Adrenal gland (tissue), 12 donors: Measurements from ENCODE around the gene SYNE2. TPM values are rescaled to one million over a fixed set of nuclear protein-coding genes. Genes with fewer than 3 reads are reported as not detected.
A peak's percentile ranks its signal among the peaks of the same experiment; 100 is the strongest.

ENCODE experiments used
- DNase-seq, 7 donors: peaks; one replicate each; pipeline ENCODE4 v3.0.0-alpha.2; 2019 to 2020
- H3K27ac ChIP-seq, 5 donors: fragments of 200-600 bp; sonication (generic) in 4 of 5; 1 replicate in 3 of 5; 2 replicates in 2 of 5; pipeline versions ENCODE4 v1.5.1 to v1.8.0; 2016 to 2020; ENCODE audit warnings: mild to moderate bottlenecking in 1 of 5
- H3K27me3 ChIP-seq: fragments of 200-600 bp; 2 replicates; pipeline ENCODE4 v1.8.0; 2021
- H3K36me3 ChIP-seq, 2 donors: fragments of 200-600 bp; replicated peaks in 1 of 2; 1 replicate in 1 of 2; 2 replicates in 1 of 2; pipeline versions ENCODE4 v1.5.1 to v1.8.0; 2018 to 2022
- H3K4me1 ChIP-seq, 2 donors: fragments of 200-600 bp; replicated peaks in 1 of 2; 1 replicate in 1 of 2; 2 replicates in 1 of 2; pipeline versions ENCODE4 v1.5.1 to v1.8.0; 2018 to 2021
- H3K4me3 ChIP-seq, 4 donors: fragments of 200-600 bp; sonication (generic) in 3 of 4; one replicate each; pipeline ENCODE4 v1.5.1; 2016 to 2018
- H3K9me3 ChIP-seq, 3 donors: fragments of 200-600 bp; sonication (generic) in 1 of 3; replicated peaks in 1 of 3; 1 replicate in 2 of 3; 2 replicates in 1 of 3; pipeline versions ENCODE4 v1.5.1 to v1.8.0; 2016 to 2021
- CTCF ChIP-seq, 6 experiments: fragments of 450-650 bp in 4 of 6; fragments of 200-600 bp in 2 of 6; sonication (generic) in 1 of 6; IDR thresholded peaks; 1 replicate in 5 of 6; 2 replicates in 1 of 6; pipeline versions ENCODE4 v1.5.1 to v1.8.0; 2016 to 2021; ENCODE audit warnings: antibody characterized with exemption in 6 of 6, mild to moderate bottlenecking in 2 of 6, moderate library complexity in 1 of 6
- POLR2A ChIP-seq, 2 donors: fragments of 450-650 bp; IDR thresholded peaks; one replicate each; pipeline ENCODE4 v1.6.1; 2017; ENCODE audit warnings: antibody characterized with exemption in 2 of 2, mild to moderate bottlenecking in 2 of 2, moderate library complexity in 1 of 2
- WGBS, 4 donors: extraction: QIAGEN DNeasy Blood & Tissue Kit in 2 of 4; methylation state at CpG; one replicate each; pipeline versions ENCODE4 v1.1.5 to v1.1.7; 2013 to 2017; 5-methylcytosine and 5-hydroxymethylcytosine counted together
- intact Hi-C, 2 donors: fragments of 100-400 bp; cut with DNase I; formaldehyde crosslinking; loops; one replicate each; pipeline versions ENCODE4 v1.14.1 to v1.15.0; 2022 to 2023
- polyA plus RNA-seq, 3 donors: library from polyadenylated mRNA; stranded (reverse); fragments of 200-250 nt in 2 of 3; fragments of 350-450 nt in 1 of 3; fragmentation: Illumina TruSeq in 1 of 3; extraction: RNeasy Lipid Tissue Mini Kit (QIAGEN cat#74804) in 1 of 3; gene quantifications; one replicate each; pipeline ENCODE4 v1.2.3, GENCODE V29; 2013 to 2014
- total RNA-seq, 9 donors: library from RNA; depleted of rRNA in 4 of 9; stranded (reverse); fragments of >200 nt in 4 of 9; fragments of 120-200 nt in 1 of 9; fragmentation: NEBNext Ultra II Directional in 1 of 9; extraction: Animal tissue kit (Norgen Biotek cat#: 25700) in 1 of 9; gene quantifications; one replicate each; pipeline versions ENCODE4 v1.1.0 to v1.2.4, GENCODE V29; 2013 to 2023
- donor health status: healthy with polysubstance abuse.
- donor health status: Bipolar disorder and iron deficiency.
- donor health status: DM: yes; HTN: yes; CAD: no.
- donor health status: DM: no; HTN: no; CAD: no.
- donor health status: DM: no; HTN: no; CAD: no.
- donor health status: DM: yes; HTN: yes; CAD: no.

The SYNE2 gene
- total and polyA plus RNA-seq, 12 donors: 21.4 to 140 (median 56.1) TPM

DNA sequence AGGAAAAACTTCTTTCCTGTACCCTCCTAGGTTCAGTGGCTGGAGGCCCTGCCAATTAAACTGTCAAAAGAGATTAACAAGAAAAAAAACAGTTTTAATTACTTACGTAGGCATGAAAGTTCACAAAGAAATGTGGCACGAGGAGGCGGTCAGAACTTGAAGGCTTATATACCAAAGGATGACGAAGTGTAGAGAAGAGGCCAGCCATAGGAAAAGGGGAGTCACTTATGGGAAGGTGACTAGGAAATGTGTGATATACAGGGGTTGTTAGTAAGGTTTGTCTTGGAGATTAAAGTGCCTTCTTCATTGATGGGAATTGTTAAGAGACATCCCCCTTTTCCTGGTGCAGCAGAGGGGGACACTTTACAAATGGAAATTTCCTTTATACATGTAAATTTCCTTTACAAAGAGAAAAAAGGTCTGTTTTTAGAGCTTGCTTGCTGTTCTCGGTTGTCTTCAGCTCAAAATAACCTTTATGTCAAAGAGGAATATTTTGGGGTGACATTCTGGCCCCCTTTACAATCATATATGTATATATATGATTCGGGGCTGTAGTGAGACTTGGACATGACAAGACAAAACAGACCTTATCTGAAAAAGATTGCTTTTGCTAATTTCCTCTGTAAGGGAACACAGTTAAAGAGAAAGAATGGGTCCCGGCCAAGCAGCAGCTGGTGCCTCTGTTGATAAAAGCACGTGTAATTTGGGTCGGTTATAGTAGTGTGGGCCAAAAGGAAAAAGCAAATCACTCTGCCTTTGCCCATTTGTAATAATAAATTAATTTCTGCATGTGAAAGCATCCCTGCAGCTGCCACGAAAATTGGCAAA is 38.6 kb downstream of the SYNE2 start:
- Histone ChIP-seq H3K27ac (peak overlapping the region in 2 of 5 donors; percentile 17 to 33), H3K4me1 (peaks cover 0 to 30% of the 10 kb centered on the region in 2 donors), H3K27me3 (no peaks in the 10 kb centered on the region), H3K36me3 (no peaks in the 10 kb centered on the region), H3K9me3 (no peaks in the 10 kb centered on the region), H3K4me3 (no peak overlapping the region)
- WGBS, 4 donors: 52 to 70% (median 63%) methylated on average over 10 of the region's 10 CpGs
- intact Hi-C loops: no loop called here
- no peak for DNase-seq
- TF ChIP-seq POLR2A (IDR thresholded peaks at IDR 0.05) (no peak), CTCF (IDR thresholded peaks at IDR 0.05) (no peak)

DNA sequence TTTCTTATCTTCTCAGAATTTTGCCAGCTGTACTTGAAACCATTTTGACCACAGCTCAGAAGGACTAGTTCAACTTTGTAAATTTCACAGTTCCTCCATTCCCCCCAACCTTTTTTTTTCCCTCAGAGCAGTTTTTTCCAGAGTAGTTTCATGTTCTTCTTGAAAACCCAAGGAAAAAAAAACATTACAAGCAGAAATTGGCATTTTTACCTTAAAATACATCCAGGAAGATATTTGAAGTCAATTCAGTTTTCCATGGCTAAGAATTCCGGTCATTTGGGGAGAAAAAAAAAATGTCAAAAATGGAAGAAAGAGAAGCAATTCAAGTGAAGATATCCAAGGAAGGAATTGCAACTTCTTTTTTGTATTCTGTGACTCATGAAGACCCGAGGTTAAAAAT is 39.5 kb downstream of the SYNE2 start:
- H3K36me3 ChIP-seq: no peaks in the 10 kb centered on the region
- no peaks in the 10 kb centered on the region for H3K9me3 ChIP-seq
- DNase-seq: no peak
- peaks cover 0 to 39% of the 10 kb centered on the region in 2 donors for H3K4me1 ChIP-seq
- no peak overlapping the region for H3K4me3 ChIP-seq
- intact Hi-C loops: no loop called here
- no peaks in the 10 kb centered on the region for H3K27me3 ChIP-seq
- TF ChIP-seq POLR2A (IDR thresholded peaks at IDR 0.05) (no peak), CTCF (IDR thresholded peaks at IDR 0.05) (no peak)
- WGBS, 4 donors: 44 to 50% (median 46%) methylated on average over 2 of the region's 2 CpGs
- no peak overlapping the region for H3K27ac ChIP-seq

DNA sequence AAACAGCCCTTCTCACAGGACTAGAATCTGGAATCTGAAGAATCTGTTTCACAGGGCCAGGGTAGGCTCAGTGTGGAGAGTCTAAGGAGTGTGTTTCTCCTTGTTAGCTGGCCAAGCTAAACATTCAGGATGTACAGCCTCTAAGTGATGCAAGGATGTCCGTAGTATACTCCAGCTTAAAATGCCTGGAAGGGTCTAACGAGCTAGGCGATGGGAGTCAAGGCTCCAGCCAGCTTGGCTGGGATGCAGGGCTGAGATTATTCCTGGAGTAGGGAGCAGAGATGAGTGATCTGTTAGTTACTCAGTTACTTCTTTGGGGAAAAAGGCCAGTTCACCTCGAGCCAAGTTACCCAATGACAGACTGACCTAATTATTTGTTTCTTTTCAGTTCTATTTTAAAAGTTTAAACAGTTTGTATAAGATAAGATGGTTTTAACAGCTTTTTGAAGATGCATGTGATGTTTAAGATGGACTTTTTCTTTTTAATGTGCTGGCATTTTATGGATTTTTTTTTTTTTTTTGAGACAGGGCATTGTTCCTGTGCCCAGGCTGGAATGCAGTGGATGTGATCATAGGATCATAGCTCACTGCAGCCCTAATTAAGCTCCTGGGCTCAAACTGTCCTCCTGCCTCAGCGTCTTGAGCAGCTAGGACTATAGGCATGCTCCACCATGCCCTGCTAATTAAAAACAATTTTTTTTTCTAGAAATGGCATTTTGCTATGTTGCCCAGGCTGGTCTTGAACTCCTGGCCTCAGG is 41.1 kb downstream of the SYNE2 start:
- intact Hi-C loops: no loop called here
- TF ChIP-seq POLR2A (IDR thresholded peaks at IDR 0.05): no peak
- TF ChIP-seq CTCF (IDR thresholded peaks at IDR 0.05): no peak
- peak in 3 of 7 donors; percentile 16 to 35 (median 33) for DNase-seq
- H3K4me1 ChIP-seq: peaks cover 0 to 44% of the 10 kb centered on the region in 2 donors
- H3K27ac ChIP-seq: peak overlapping the region in 1 of 5 donors; percentile 59
- WGBS, 4 donors: 29 to 38% (median 35%) methylated on average over 5 of the region's 5 CpGs
- no peaks in the 10 kb centered on the region for H3K27me3 ChIP-seq
- H3K9me3 ChIP-seq: no peaks in the 10 kb centered on the region
- no peak overlapping the region for H3K4me3 ChIP-seq
- H3K36me3 ChIP-seq: no peaks in the 10 kb centered on the region

- Histone ChIP-seq H3K4me1 (peaks cover 0 to 45% of the 10 kb centered on the region in 2 donors), H3K27ac (peak overlapping the region in 1 of 5 donors; percentile 46), H3K4me3 (no peak overlapping the region), H3K9me3 (no peaks in the 10 kb centered on the region), H3K36me3 (no peaks in the 10 kb centered on the region), H3K27me3 (no peaks in the 10 kb centered on the region)
- no peak for TF ChIP-seq CTCF (IDR thresholded peaks at IDR 0.05)
- no peak for TF ChIP-seq POLR2A (IDR thresholded peaks at IDR 0.05)
- DNase-seq: no peak
- intact Hi-C loops: no loop called here
Observed at GRCh38 chr14:63895510-63895909, 42.7 kb downstream of the SYNE2 start.
